GM12878 (cell line): ENCODE measurements around the gene SACS. TPM values are rescaled to one million over a fixed set of nuclear protein-coding genes. Genes with fewer than 3 reads are reported as not detected.
"Not testable (repeated sequence)": the region's sequence is repeated elsewhere in the genome, so short reads cannot be mapped to it uniquely, and the experiment has no call there.

Source experiments
- ATAC-seq: fragments of 200-7000 bp; cut with Tn5 transposase; 3 replicates; pipeline ENCODE4 v1.9.1; 2020; ENCODE audit warnings: mild to moderate bottlenecking, moderate library complexity
- BruUV-seq: library from RNA; stranded (reverse); fragments of 400-500 nt; replicated peaks from 2 replicates; lab custom pipeline; 2021; lab: Mats Ljungman, UMichigan
- CTCF ChIA-PET: fragments of 300-600 bp; sonication (Branson Sonifier 250); formaldehyde crosslinking; extraction: SDS; loops from one replicate; lab custom pipeline; 2021; ENCODE audit warnings: inconsistent platforms; lab: Yijun Ruan, JAX
- POLR2A ChIA-PET: fragments of 350-600 bp; formaldehyde crosslinking; extraction: SDS; loops from one replicate; lab custom pipeline; 2021; ENCODE audit warnings: inconsistent platforms; lab: Charles Lee
- RAD21 ChIA-PET: fragments of 300-600 bp; sonication (Branson Sonifier 250); formaldehyde crosslinking; loops from one replicate; lab custom pipeline; 2023; ENCODE audit warnings: antibody characterized with exemption; ENCODE audit not compliant: unreplicated experiment; lab: Charles Lee
- SMC1A ChIA-PET: fragments of 300-600 bp; sonication (Branson Sonifier 250); formaldehyde crosslinking; loops from one replicate; lab custom pipeline; 2023; ENCODE audit not compliant: unreplicated experiment, uncharacterized antibody; lab: Charles Lee
- DNase-seq: peaks from one replicate; pipeline ENCODE4 v3.0.0-alpha.2; 2011; ENCODE audit warnings: low read depth, low spot score
- FAIRE-seq: peaks from 3 replicates; lab custom pipeline; 2011; peaks lifted over from hg19 to GRCh38; lab: Jason Lieb, UNC
- H2AFZ ChIP-seq: 2 replicates; pipeline ENCODE4 v1.6.0; 2011; ENCODE audit warnings: low read depth, low read length, control low read depth; ENCODE audit not compliant: control insufficient read depth
- H3K27ac ChIP-seq: 2 replicates; pipeline ENCODE4 v1.5.1; 2011; ENCODE audit warnings: control low read depth; ENCODE audit not compliant: control insufficient read depth, insufficient read depth
- H3K27me3 ChIP-seq, 2 experiments: replicated peaks in 1 of 2; 2 replicates each; pipeline versions ENCODE4 v1.6.0 to v1.6.1; 2011; ENCODE audit warnings: low read length in 1 of 2; ENCODE audit not compliant: control insufficient read depth in 2 of 2, insufficient read depth in 2 of 2
- H3K36me3 ChIP-seq, 2 experiments: 2 replicates each; pipeline ENCODE4 v1.5.1; 2011; ENCODE audit warnings: low read length in 1 of 2; ENCODE audit not compliant: control insufficient read depth in 2 of 2, insufficient read depth in 2 of 2
- H3K4me1 ChIP-seq: 2 replicates; pipeline ENCODE4 v1.6.1; 2011; ENCODE audit warnings: mild to moderate bottlenecking, low read length, moderate library complexity, mixed read lengths; ENCODE audit not compliant: control insufficient read depth, insufficient read depth
- H3K4me2 ChIP-seq: 2 replicates; pipeline ENCODE4 v1.6.0; 2011; ENCODE audit warnings: control low read depth; ENCODE audit not compliant: control insufficient read depth, insufficient read depth
- H3K4me3 ChIP-seq: fragments of 200-600 bp; sonication (generic); 2 replicates; pipeline ENCODE4 v1.5.1; 2016
- H3K79me2 ChIP-seq: 2 replicates; pipeline ENCODE4 v1.6.0; 2011; ENCODE audit warnings: low read length; ENCODE audit not compliant: control insufficient read depth, insufficient read depth
- H3K9ac ChIP-seq: 2 replicates; pipeline ENCODE4 v1.8.0; 2011; ENCODE audit warnings: low read length, control low read depth, mixed read lengths; ENCODE audit not compliant: control insufficient read depth, insufficient read depth
- H3K9me3 ChIP-seq: replicated peaks from 3 replicates; pipeline ENCODE4 v1.5.1; 2011; ENCODE audit warnings: mild to moderate bottlenecking, low read length; ENCODE audit not compliant: control insufficient read depth, insufficient read depth
- H4K20me1 ChIP-seq: 2 replicates; pipeline ENCODE4 v1.6.0; 2011; ENCODE audit not compliant: control insufficient read depth, insufficient read depth
- NR2C1 ChIP-seq: fragments of 450-650 bp; IDR thresholded peaks from 2 replicates; pipeline ENCODE4 v1.6.1; 2017; ENCODE audit warnings: antibody characterized with exemption, mild to moderate bottlenecking, moderate library complexity
- PAX5 ChIP-seq: IDR thresholded peaks from 2 replicates; pipeline ENCODE4 v1.6.1; 2011; ENCODE audit warnings: low read depth, low read length, borderline replicate concordance
- SKIL ChIP-seq: fragments of 450-650 bp; IDR thresholded peaks from 2 replicates; pipeline ENCODE4 v1.6.1; 2017; ENCODE audit warnings: mild to moderate bottlenecking, low read depth, inconsistent platforms; ENCODE audit not compliant: poor library complexity, severe bottlenecking
- ZBTB40 ChIP-seq: fragments of 450-650 bp; IDR thresholded peaks from 2 replicates; pipeline ENCODE4 v1.6.1; 2016; ENCODE audit warnings: mild to moderate bottlenecking, moderate library complexity, borderline replicate concordance
- WGBS: methylation state at CpG from one replicate; pipeline ENCODE4 v1.1.6; 2016; ENCODE audit warnings: low lambda C conversion rate; ENCODE audit not compliant: insufficient replicate concordance, insufficient coverage; ENCODE audit errors: missing lambda C conversion rate; 5-methylcytosine and 5-hydroxymethylcytosine counted together
- in situ Hi-C: fragments of 300-500 bp; cut with MboI; formaldehyde crosslinking; loops from 9 replicates; pipeline ENCODE4 v1.14.3; 2018; ENCODE audit warnings: mixed read lengths
- intact Hi-C: fragments of 100-400 bp; cut with micrococcal nuclease; formaldehyde crosslinking; loops from one replicate; pipeline ENCODE4 v1.14.2; 2022; ENCODE audit not compliant: unreplicated experiment
- polyA plus RNA-seq, 11 experiments: library from polyadenylated mRNA; depleted of rRNA in 4 of 11; unstranded in 6 of 11; stranded (reverse) in 5 of 11; fragments of >200 nt; fragmentation: Nextera tagmentation in 4 of 11; fragmentation: Illumina TruSeq in 1 of 11; extraction: Ambion mirVana in 4 of 11; extraction: Trizol in 1 of 11; gene quantifications; 1 replicate in 1 of 11; 2 replicates in 10 of 11; pipeline versions ENCODE4 v1.2.1 to v1.2.3, GENCODE V29; 2011 to 2016; ENCODE audit warnings: inconsistent platforms in 2 of 11, missing spikeins in 2 of 11, low read depth in 1 of 11
- total RNA-seq, 4 experiments: library from RNA; depleted of rRNA in 3 of 4; stranded (reverse); fragments of >200 nt in 3 of 4; fragmentation: Illumina TruSeq in 1 of 4; extraction: Trizol in 1 of 4; gene quantifications; 2 replicates each; pipeline versions ENCODE4 v1.2.1 to v1.2.3, GENCODE V29; 2013 to 2021

SACS gene
- total and polyA plus RNA-seq, 10 of the 15 experiments (the other 5 are each of a cell fraction or from before 2014, with no cell fraction given): 9.9 to 74.9 (median 22.1) TPM

- TF ChIP-seq SKIL (no peak), NR2C1 (no peak)
These were observed 112.5 kb downstream of the SACS start (continued) for GRCh38 chr13:23320926-23321534.

DNA sequence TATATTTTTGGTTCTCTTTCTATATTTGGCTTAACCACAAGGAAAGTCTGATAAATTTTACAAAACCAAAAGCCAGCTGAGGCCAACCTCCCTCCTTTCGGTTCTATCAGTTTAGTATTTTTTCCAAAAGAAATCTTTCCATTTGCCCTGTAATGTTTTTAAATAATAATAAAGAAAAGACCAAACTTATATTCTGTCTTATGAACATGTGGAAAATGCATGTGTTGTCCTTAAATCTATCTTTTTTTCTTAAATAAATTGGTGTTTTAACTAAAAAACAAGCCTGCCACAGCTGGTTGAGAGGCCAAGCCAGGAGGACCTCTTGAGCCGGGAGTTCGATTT lies 113.6 kb downstream of the SACS start:
- ATAC-seq (no peak), DNase-seq (no peak)
- H3K4me3 ChIP-seq: no peak overlapping the region
- no peaks in the 10 kb centered on the region for H3K9me3 ChIP-seq
- in situ Hi-C loops: loop anchor here (5.0 kb wide), 1 partner anchor 518 kb away; no protein-coding TSS in a partner anchor
- no peaks in the 10 kb centered on the region for H4K20me1 ChIP-seq
- H3K4me2 ChIP-seq: no peak overlapping the region
- POLR2A ChIA-PET: no interaction called here
- RAD21 ChIA-PET: interaction anchor here (1.2 to 1.3 kb wide), 2 partner anchors 300 to 518 kb away, joined by 4 to 11 read pairs; no protein-coding TSS in a partner anchor
- H3K79me2 ChIP-seq: no peaks in the 10 kb centered on the region
- no peaks in the 10 kb centered on the region for H3K36me3 ChIP-seq
- 62% methylated on average over 3 of the region's 3 CpGs for WGBS
- H3K4me1 ChIP-seq: peaks cover 22% of the 10 kb centered on the region
- SMC1A ChIA-PET: interaction anchor here (0.8 to 2.6 kb wide), 2 partner anchors 231 to 517 kb away, joined by 3 to 15 read pairs; no protein-coding TSS in a partner anchor
- TF ChIP-seq ZBTB40 (no peak), PAX5 (no peak)
- TF ChIP-seq, all 136 proteins: peak for 0
- intact Hi-C loops: loop anchor here (1.0 to 10.0 kb wide), 2 partner anchors 295 to 518 kb away; no protein-coding TSS in a partner anchor
- Histone ChIP-seq H3K27me3 (no peaks in the 10 kb centered on the region), H3K27ac (no peak overlapping the region), H3K9ac (no peak overlapping the region), H2AFZ (no peak overlapping the region; the same call in 1 of the 2 replicates)
- no TSS peak for BruUV-seq
- no peak for FAIRE-seq
- CTCF ChIA-PET: interaction anchor here (1.2 to 3.7 kb wide), 4 partner anchors 64 to 518 kb away, joined by 3 to 29 read pairs (median 4); no protein-coding TSS in a partner anchor

DNA sequence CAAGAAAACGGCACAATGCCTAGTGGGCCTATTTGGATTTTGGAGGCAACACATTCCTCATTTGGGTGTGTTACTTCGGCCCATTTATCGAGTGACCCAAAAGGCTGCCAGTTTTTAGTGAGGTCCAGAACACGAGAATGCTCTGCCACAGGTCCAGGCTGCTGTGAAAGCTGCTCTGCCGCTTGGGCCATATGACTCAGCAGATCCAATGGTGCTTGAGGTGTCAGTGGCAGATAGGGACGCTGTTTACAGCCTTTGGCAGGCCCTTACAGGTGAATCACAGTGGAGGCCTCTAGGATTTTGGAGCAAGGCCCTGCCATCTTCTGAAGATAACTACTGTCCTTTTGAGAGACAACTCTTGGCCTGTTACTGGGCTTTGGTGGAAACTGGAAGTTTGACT lies 118.7 kb downstream of the SACS start:
- in situ Hi-C loops, intact Hi-C loops, SMC1A ChIA-PET, H3K36me3 ChIP-seq, BruUV-seq, POLR2A ChIA-PET, H3K4me2 ChIP-seq, DNase-seq, H3K4me3 ChIP-seq, H3K9ac ChIP-seq, H3K4me1 ChIP-seq, H3K27me3 ChIP-seq, FAIRE-seq, ATAC-seq, H3K79me2 ChIP-seq, RAD21 ChIA-PET, H4K20me1 ChIP-seq, H2AFZ ChIP-seq, H3K9me3 ChIP-seq, CTCF ChIA-PET, H3K27ac ChIP-seq: not testable (repeated sequence)
- 44% methylated on average over 6 of the region's 6 CpGs for WGBS
